Neural cell (in vitro differentiated cells): ENCODE data around the gene GLUD2.
"Not testable (repeated sequence)": the region's sequence is repeated elsewhere in the genome, so short reads cannot be mapped to it uniquely, and the experiment has no call there.

Experiments used
- EP300 ChIP-seq: fragments of 450-650 bp; conservative IDR thresholded peaks from 2 replicates; pipeline ENCODE4 v1.6.1; 2014; ENCODE audit warnings: antibody characterized with exemption, mild to moderate bottlenecking, moderate library complexity; ENCODE audit not compliant: poor library complexity, severe bottlenecking
- EZH2 ChIP-seq: fragments of 200-600, 300-800 bp; shearing (Covaris generic), sonication (generic); IDR thresholded peaks from 2 replicates; pipeline ENCODE4 v1.6.1; 2014; ENCODE audit warnings: antibody characterized with exemption, low read length, borderline replicate concordance, mild to moderate bottlenecking; ENCODE audit not compliant: insufficient read depth, poor library complexity, severe bottlenecking
- MXI1 ChIP-seq: fragments of 450-650 bp; conservative IDR thresholded peaks from 2 replicates; pipeline ENCODE4 v1.6.1; 2014; ENCODE audit warnings: antibody characterized with exemption, mild to moderate bottlenecking; ENCODE audit not compliant: poor library complexity, severe bottlenecking
- REST ChIP-seq: IDR thresholded peaks from 2 replicates; pipeline ENCODE4 v1.6.1; 2012; ENCODE audit warnings: borderline replicate concordance
- SMC3 ChIP-seq: fragments of 450-650 bp; conservative IDR thresholded peaks from 2 replicates; pipeline ENCODE4 v1.6.1; 2014; ENCODE audit warnings: antibody characterized with exemption, mild to moderate bottlenecking, moderate library complexity; ENCODE audit not compliant: poor library complexity
- TF ChIP-seq, protein P1 (sequence below): fragments of 450-650 bp; IDR thresholded peaks from 2 replicates; pipeline ENCODE4 v1.5.1; 2014; ENCODE audit warnings: antibody characterized with exemption, mild to moderate bottlenecking, moderate library complexity; ENCODE audit not compliant: poor library complexity, severe bottlenecking

GRCh38 chrX:121084247-121084646 is 36.8 kb downstream of the GLUD2 start:
- TF ChIP-seq, protein P1, sequence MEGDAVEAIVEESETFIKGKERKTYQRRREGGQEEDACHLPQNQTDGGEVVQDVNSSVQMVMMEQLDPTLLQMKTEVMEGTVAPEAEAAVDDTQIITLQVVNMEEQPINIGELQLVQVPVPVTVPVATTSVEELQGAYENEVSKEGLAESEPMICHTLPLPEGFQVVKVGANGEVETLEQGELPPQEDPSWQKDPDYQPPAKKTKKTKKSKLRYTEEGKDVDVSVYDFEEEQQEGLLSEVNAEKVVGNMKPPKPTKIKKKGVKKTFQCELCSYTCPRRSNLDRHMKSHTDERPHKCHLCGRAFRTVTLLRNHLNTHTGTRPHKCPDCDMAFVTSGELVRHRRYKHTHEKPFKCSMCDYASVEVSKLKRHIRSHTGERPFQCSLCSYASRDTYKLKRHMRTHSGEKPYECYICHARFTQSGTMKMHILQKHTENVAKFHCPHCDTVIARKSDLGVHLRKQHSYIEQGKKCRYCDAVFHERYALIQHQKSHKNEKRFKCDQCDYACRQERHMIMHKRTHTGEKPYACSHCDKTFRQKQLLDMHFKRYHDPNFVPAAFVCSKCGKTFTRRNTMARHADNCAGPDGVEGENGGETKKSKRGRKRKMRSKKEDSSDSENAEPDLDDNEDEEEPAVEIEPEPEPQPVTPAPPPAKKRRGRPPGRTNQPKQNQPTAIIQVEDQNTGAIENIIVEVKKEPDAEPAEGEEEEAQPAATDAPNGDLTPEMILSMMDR, result not testable (repeated sequence)
- TF ChIP-seq REST, MXI1, EZH2, SMC3, EP300: not testable (repeated sequence)
